ENCODE results near the gene SPDYE17.
"Not testable (repeated sequence)": the region's sequence is repeated elsewhere in the genome, so short reads cannot be mapped to it uniquely, and the experiment has no call there.

Gene SPDYE17, protein sequence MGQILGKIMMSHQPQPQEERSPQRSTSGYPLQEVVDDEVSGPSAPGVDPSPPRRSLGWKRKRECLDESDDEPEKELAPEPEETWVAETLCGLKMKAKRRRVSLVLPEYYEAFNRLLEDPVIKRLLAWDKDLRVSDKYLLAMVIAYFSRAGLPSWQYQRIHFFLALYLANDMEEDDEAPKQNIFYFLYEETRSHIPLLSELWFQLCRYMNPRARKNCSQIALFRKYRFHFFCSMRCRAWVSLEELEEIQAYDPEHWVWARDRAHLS

DNA sequence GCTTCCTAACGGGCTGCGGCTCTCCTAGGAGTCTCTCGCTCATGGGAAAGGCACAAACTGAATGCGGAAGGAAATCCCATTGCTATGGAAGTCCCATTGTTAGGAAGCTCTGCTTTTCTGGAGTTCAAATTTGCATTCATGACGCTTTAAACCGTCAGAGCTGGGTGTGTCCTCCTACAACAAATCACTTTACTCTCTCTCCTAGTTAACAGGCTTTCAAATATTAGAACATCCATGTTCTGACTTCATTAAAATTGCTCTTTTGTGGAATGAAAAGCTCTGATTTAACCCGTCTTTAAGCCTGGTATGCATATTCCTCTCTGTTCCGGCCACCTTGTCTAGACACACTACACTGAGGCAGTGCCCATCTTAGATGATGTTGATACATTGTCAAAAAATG, at the start of gene SPDYE17:
Gene SPDYE17 (minus strand): TSS at position 101 of the 400 bp plus-strand sequence. CDS start 1,791 bp downstream, outside the sequence.
- H3K27ac ChIP-seq; H3K36me3 ChIP-seq (replicated peaks); H3K4me3 ChIP-seq (ENCODE audit: low read depth, low read length); in situ Hi-C loops (cut with HindIII; ENCODE audit: low pct_ligation_motif_present, low sequenced_read_pairs); H3K27me3 ChIP-seq (replicated peaks); DNase-seq: not testable (repeated sequence)

DNA sequence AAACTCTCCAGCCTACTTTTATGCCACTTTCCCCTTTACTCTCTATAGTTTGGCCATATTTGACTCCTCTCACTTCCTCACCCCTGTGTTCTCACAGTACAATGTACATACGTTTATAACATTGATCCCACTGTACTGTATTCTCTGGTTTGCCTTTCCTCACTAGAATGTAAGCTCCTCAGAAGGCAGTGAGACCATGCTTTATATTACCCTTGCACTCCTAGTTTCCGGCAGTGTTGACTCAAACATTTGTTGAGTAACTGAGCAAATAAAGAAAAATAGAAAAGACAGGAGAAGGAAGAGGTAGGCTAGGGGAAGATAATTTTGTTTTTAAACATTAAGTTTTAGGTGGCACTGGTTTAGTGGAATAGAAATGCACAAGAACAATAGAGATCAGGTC, 48.1 kb upstream of the SPDYE17 start:
- DNase-seq; H3K27ac ChIP-seq; in situ Hi-C loops (cut with HindIII; ENCODE audit: low pct_ligation_motif_present, low sequenced_read_pairs); H3K36me3 ChIP-seq (replicated peaks); H3K27me3 ChIP-seq (replicated peaks); H3K4me3 ChIP-seq (ENCODE audit: low read depth, low read length): not testable (repeated sequence)

DNA sequence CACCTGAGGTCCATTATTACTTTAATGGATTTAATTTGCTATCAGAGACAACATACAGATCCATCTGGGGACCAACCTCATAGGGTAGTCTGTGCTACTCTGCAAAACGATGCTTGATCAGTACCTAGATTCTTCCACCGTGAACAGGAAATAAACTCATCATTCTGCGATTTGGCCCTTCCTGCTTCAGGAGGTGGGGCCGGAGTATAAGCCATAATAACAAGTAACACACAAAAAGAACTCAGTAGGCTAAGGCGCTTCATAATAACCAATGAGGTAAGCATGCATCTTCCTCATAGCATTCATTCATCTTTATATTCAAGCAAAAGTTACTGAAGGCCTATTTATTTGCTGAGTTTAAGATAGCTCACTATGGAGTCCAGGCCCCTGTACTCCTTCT, 47.5 kb upstream of the SPDYE17 start:
- DNase-seq; H3K36me3 ChIP-seq (replicated peaks); H3K4me3 ChIP-seq (ENCODE audit: low read depth, low read length); H3K27ac ChIP-seq; in situ Hi-C loops (cut with HindIII; ENCODE audit: low pct_ligation_motif_present, low sequenced_read_pairs); H3K27me3 ChIP-seq (replicated peaks): not testable (repeated sequence)

DNA sequence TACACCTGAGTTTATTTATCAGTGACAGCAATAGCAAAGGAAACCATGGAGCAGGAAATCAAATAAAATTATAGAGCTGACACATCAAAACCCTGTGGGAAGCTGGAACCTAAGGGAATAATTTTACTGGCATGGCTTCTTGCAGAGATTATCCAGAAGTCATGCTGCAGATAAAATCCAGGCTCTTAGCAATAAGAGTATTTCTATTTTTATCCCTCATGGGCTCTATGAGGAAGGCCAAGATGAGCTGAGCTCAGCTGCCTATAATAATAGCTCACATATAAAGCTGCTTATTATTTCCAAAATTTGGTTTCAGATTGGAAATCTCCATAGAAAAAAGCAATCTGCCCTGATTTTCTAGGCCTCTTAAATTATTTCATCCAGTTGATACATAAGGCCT, 47.0 kb upstream of the SPDYE17 start:
- H3K27me3 ChIP-seq (replicated peaks); H3K36me3 ChIP-seq (replicated peaks); H3K27ac ChIP-seq; DNase-seq; H3K4me3 ChIP-seq (ENCODE audit: low read depth, low read length); in situ Hi-C loops (cut with HindIII; ENCODE audit: low pct_ligation_motif_present, low sequenced_read_pairs): not testable (repeated sequence)

DNA sequence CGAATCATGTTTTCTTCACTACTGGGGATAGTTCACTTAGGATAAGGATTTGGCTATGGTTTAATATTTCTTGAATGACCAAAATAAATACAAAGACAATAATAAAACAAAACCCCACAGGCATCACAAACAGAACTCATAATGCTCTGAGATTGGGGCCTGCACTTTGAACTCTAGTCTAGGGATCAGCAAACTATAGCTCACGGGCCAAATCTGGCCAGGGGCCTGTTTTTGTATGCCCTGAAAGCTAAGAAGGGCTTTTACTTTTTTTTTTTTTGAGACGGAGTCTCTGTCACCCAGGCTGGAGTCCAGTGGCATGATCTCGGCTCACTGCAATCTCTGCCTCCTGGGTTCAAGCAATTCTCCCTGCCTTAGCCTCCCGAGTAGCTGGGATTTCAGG, 44.9 kb upstream of the SPDYE17 start:
- H3K36me3 ChIP-seq (replicated peaks); H3K27me3 ChIP-seq (replicated peaks); in situ Hi-C loops (cut with HindIII; ENCODE audit: low pct_ligation_motif_present, low sequenced_read_pairs); H3K4me3 ChIP-seq (ENCODE audit: low read depth, low read length); H3K27ac ChIP-seq; DNase-seq: not testable (repeated sequence)

DNA sequence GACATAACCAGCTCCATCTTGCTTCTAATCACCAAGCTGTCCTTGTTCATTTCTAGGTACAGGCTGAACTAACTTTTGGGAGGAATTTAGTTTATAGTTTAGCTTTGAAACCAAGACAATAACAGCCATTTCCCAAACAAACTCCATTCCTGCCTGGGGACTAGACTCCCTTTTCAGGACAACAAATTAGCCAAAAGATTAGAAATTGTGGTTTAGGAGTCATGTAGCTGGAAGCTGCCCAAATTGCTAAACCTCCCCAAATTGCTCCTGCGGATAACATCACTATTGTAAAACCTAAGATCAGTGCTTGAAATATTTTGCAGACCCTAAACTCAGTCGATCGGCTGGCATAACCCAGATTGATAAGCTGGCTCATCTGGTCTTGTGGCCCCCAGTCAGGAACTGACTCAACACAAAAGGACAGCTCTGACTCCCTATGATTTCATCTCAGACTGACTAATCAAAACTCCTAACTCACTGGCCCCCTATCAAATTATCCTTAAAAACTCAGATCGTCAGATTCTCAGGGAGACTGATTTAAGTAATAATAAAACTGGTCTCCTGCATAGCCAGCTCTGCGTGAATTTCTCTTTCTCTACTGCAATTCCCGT, 42.7 kb upstream of the SPDYE17 start:
- H3K27ac ChIP-seq; H3K36me3 ChIP-seq (replicated peaks); H3K27me3 ChIP-seq (replicated peaks); H3K4me3 ChIP-seq (ENCODE audit: low read depth, low read length); in situ Hi-C loops (cut with HindIII; ENCODE audit: low pct_ligation_motif_present, low sequenced_read_pairs): not testable (repeated sequence)
- peak; percentile 4 for DNase-seq

DNA sequence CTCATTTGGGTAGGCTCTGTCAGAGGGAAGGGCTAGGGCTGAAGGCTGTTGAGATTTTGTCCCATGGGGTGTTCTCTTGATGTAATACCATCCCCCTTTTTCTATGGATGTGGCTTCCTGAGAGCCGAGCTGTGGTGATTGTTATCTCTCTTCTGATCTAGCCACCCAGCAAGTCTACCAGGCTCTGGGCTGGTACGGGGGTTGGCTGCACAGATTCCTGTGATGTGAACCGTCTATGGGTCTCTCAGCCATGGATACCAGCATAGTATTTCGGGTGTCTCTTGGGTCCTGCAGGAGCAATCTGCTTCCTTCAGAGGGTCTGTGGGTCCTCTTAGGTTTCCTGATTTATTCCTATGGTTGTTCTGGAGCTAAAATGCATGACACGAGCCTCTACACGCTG, 38.9 kb upstream of the SPDYE17 start:
- in situ Hi-C loops (cut with HindIII; ENCODE audit: low pct_ligation_motif_present, low sequenced_read_pairs), result not testable (repeated sequence)

DNA sequence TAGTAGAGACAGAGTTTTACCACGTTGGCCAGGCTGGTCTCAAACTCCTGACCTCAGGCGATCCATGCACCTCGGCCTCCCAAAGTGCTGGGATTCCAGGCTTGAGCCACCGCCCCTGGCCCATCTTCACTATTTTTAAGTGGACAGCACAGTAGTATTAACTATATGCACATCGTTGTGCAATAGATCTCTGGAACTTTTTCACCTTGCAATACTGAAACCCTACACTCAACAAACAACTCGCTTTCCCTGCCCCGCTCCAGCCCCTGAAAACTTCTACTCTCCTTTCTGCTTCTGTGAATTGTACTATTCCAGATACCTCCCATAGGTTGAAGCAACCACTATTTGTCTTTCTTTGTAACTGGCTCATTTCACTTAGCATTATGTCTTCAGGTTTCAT, 33.7 kb upstream of the SPDYE17 start:
- H3K27me3 ChIP-seq (replicated peaks); H3K27ac ChIP-seq; DNase-seq; H3K4me3 ChIP-seq (ENCODE audit: low read depth, low read length); in situ Hi-C loops (cut with HindIII; ENCODE audit: low pct_ligation_motif_present, low sequenced_read_pairs); H3K36me3 ChIP-seq (replicated peaks): not testable (repeated sequence)

More for the DNA sequence above, 38.9 kb upstream of the SPDYE17 start:
- not testable (repeated sequence) for DNase-seq; H3K27ac ChIP-seq; H3K27me3 ChIP-seq (replicated peaks); H3K36me3 ChIP-seq (replicated peaks); H3K4me3 ChIP-seq (ENCODE audit: low read depth, low read length)

DNA sequence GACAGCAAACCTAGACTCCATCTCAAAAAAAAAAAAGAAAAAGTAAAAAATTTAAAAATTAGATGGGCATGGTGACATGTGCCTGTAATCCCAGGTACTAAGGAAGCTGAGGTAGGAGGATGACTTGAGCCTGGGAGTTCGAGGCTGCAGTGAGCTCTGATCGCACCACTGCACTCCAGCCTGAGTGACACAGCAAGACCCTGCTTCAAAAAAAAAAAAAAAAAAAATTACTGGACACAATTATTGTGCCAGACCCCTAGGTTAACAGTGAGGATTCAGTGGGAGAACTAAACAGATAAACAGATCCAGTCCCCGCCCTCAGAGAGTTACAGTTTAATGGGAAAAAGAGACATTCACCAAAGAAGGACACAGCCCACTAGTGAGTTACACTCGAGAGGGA, 31.6 kb upstream of the SPDYE17 start:
- H3K27ac ChIP-seq; H3K27me3 ChIP-seq (replicated peaks); DNase-seq; in situ Hi-C loops (cut with HindIII; ENCODE audit: low pct_ligation_motif_present, low sequenced_read_pairs); H3K4me3 ChIP-seq (ENCODE audit: low read depth, low read length); H3K36me3 ChIP-seq (replicated peaks): not testable (repeated sequence)

DNA sequence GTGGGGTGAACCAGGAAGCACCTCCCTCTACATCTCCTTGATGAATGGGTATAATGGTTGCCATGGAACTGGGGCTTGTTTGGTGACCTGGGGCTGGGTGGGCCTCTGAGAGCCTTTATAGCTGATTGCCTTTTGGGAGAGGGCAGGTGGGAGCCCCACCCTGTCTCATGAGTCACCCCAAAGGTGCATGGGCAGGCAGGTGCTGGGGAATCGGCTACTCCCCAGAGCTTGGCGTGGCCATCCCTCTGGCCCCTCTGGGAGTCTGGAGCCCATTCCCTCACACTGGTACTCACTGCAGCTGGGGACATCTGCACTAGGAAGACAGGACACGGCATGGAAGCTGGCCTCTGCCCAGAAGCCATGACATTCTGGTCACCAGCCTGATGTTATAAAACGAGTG, 30.4 kb upstream of the SPDYE17 start, which contains the start of gene SPDYE18:
Gene SPDYE18 (minus strand): TSS at position 2 of the 400 bp plus-strand sequence. CDS start 2,046 bp downstream, outside the sequence.
- H3K27ac ChIP-seq; H3K27me3 ChIP-seq (replicated peaks); DNase-seq; H3K36me3 ChIP-seq (replicated peaks); H3K4me3 ChIP-seq (ENCODE audit: low read depth, low read length); in situ Hi-C loops (cut with HindIII; ENCODE audit: low pct_ligation_motif_present, low sequenced_read_pairs): not testable (repeated sequence)

DNA sequence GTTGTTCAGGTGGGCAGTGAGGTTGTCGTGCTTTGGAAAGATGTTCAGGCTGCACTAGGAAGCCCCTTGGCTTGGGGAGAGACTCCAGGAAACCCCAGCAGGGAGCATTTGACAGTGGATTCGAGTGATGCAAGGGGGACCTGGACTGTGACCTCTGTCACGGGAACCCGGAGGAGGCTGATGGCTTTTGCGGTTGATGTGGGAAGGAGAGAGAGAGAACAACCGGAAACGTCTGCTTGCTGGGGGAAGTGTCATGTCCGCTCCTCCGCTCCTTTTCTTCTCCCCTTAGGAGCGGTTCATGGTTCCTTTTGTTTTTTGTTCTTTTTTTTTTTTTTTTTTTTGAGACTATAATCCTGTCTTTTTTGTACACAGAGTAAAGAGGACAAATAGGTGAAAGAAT, 5.8 kb downstream of the SPDYE17 start:
- DNase-seq; H3K27ac ChIP-seq; H3K36me3 ChIP-seq (replicated peaks); in situ Hi-C loops (cut with HindIII; ENCODE audit: low pct_ligation_motif_present, low sequenced_read_pairs); H3K27me3 ChIP-seq (replicated peaks); H3K4me3 ChIP-seq (ENCODE audit: low read depth, low read length): not testable (repeated sequence)

DNA sequence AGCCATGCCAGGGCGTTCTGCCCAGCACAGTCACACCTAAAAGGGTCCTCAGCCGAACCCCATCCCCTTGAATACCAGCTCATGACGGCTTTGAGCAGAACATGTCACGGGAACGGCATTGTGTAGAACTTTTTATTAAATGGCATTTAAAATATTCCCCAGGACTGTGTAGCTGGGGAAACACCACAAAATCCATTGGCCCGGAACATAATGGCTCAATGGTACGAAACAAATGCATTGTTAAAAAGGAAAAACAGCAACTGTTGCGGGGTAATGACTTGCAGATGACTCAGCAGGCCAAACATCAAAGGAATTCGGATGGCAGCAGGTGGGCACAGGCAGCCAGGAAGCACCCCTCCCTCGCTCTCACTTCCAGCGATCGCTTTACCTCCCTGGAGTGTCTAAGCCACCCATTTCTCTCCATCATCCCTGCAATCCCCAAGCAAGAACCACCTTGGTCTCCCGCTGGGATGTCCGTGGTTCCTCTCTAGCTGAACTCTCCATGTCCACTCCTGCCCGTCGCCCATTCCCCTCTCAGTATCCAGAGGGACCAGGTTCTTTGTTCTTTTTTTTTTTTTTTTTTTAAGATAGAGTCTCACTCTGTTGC, 22.0 kb downstream of the SPDYE17 start:
- in situ Hi-C loops (cut with HindIII; ENCODE audit: low pct_ligation_motif_present, low sequenced_read_pairs); H3K27me3 ChIP-seq (replicated peaks); H3K36me3 ChIP-seq (replicated peaks); H3K27ac ChIP-seq; H3K4me3 ChIP-seq (ENCODE audit: low read depth, low read length): not testable (repeated sequence)
- peak; percentile 34 for DNase-seq

DNA sequence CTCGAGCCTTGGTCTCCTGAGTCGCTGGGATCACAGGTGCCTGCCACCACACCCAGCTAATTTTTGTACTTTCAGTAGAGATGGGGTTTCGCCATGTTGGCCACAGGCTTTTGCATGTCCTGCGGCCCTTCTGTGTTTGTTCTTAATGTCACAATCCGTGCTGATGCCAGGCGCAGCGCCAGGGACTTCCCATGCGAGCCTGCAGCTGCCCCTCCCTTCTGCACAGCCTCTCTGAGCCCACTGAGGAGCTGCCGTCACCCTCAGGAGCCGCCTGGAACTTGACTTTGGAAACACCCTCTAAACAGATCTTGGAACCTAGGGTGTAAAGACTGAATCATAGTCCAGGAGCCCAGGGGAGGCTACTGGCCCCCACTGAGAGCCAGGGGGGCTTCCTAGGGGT, 24.2 kb downstream of the SPDYE17 start:
- H3K36me3 ChIP-seq (replicated peaks); H3K4me3 ChIP-seq (ENCODE audit: low read depth, low read length); in situ Hi-C loops (cut with HindIII; ENCODE audit: low pct_ligation_motif_present, low sequenced_read_pairs); H3K27ac ChIP-seq; DNase-seq; H3K27me3 ChIP-seq (replicated peaks): not testable (repeated sequence)

DNA sequence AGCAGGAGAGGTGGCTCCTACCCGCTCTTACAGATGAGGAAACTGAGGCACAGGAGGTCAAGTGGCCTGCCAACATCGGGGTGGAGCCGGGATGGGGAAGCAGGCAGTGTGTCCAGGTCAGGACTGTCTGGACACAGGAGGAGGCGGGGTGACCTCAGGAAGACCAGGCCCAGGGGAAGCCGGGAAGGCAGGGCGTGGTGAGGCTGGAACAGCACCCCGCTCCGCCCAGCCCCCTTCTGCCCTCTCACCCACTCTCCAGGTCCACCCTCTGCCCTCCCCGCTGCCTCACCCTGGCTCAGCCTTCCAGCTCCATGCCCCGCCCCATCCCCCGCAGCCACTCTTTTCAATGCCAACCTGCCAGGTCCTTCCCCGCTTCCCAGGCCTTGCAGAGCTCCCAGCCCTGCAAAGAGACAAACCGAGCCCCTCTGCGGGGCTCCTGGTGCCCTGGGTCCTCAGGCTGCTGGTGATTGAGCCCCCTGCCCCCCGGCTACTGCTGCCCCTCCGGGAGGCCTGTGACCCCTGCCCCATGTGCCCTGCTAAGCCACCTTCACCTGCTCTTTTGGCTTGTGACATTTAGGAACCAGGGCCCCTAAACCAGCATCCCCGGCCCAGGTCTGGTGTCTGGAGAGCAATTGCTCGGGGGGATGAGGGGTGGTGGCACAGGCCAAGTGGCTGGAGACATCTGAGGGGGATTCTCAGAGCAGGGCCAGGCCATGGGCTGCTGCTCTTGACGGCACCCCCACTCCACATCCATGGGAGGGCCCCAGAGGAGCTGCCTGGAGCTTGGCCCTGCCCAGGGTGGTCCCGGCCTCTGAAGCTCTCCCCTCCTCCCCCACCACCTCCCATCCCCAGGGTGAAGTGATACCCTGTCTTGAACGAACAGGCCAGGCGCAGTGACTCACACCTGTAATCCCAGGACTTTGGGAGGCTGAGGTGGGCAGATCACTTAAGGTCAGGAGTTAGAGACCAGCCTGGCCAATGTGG, 25.7 kb downstream of the SPDYE17 start:
- H3K27me3 ChIP-seq (replicated peaks); H3K27ac ChIP-seq; H3K36me3 ChIP-seq (replicated peaks); DNase-seq; in situ Hi-C loops (cut with HindIII; ENCODE audit: low pct_ligation_motif_present, low sequenced_read_pairs); H3K4me3 ChIP-seq (ENCODE audit: low read depth, low read length): not testable (repeated sequence)

Data from brain microvascular endothelial cell (primary cell).